HG03558 (cell line): ENCODE data around the gene INPP1.
"Not testable (repeated sequence)": the region's sequence is repeated elsewhere in the genome, so short reads cannot be mapped to it uniquely, and the experiment has no call there.

Experiments
- ATAC-seq: cut with Tn5 transposase; IDR thresholded peaks from one replicate; pipeline ENCODE4 v1.9.1; 2021; ENCODE audit warnings: moderate number of reproducible peaks; ENCODE audit not compliant: unreplicated experiment; ENCODE audit errors: extremely low read depth

INPP1 gene

GRCh38 chr2:190328573-190329147, 14.7 kb upstream of the INPP1 start:
- no peak for ATAC-seq

GRCh38 chr2:190333395-190333794, 10.0 kb upstream of the INPP1 start:
- no peak for ATAC-seq

GRCh38 chr2:190333928-190334327, 9.5 kb upstream of the INPP1 start:
- ATAC-seq: no peak

GRCh38 chr2:190334479-190335224, 8.7 kb upstream of the INPP1 start:
- ATAC-seq: no peak

- no peak for ATAC-seq
These were observed 8.2 kb upstream of the INPP1 start for GRCh38 chr2:190335225-190335559.

DNA sequence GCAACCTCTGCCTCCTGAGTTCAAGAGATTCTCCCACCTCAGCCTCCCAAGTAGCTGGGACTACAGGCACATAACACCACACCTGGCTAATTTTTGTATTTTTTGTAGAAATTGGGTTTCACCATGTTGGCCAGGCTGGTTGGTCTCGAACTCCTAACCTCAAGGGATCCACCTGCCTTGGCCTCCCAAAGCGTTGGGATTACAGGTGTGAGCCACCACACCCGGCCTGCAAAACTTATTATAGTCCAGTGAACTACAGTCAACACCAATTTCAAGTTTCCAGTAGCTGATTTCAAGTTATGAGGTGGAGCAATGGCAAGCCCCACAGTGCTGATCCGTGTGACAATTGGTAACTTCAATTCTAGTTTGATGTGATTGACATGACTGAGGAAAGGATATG, 7.8 kb upstream of the INPP1 start:
- not testable (repeated sequence) for ATAC-seq

DNA sequence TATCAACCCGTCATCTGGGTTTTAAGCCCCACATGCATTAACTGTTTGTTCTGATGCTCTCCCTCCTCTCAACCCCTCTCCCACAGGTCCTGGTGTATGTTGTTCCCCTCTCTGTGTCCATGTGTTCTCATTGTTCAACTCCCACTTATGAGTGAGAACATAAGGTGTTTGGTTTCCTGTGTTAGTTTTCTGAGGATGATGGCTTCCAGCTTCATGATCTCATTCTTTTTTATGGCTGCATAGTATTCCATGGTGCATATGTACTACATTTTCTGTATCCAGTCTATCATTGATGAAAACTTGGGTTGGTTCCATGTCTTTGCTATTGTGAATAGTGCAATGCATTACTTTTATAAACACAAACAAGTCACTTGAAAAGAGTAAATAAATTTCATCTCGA, 7.0 kb upstream of the INPP1 start:
- ATAC-seq: no peak

GRCh38 chr2:190338453-190338852, 4.9 kb upstream of the INPP1 start:
- no peak for ATAC-seq

DNA sequence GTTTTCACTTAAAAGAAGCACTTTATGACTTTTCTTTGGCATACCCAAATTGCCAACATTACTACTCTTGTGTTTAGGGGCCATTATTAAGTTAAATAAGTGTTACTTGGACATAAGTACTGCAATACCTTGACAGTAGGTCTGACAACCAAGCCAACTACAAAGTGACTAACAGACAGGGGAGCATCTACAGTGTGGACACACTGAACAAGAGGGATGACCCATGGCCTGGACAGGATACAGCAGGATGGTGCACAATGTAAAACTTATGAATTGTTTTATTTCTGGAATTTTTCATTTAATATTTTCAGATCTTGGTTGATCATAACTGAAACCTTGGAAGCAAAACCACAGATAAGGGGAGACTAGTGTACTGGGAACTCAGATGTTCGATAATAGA, 4.0 kb upstream of the INPP1 start:
- no peak for ATAC-seq

DNA sequence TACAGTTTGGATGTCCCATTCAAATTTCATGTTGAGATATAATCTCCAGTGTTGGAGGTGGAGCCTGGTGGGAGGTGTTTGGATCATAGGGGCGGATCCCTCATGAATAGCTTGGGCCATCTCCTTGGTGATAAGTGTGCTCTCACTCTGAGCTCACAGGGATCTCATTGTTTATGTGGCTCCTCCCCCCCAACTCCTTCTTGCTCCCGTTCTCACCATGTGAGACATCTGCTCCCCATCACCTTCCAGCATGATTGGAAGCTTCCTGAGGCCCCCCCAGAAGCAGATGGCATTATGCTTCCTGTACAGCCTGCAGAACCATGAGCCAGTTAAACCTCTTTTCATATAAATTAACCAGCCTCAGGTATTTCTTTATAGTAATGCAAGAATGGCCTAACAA, 3.0 kb upstream of the INPP1 start:
- ATAC-seq: no peak

GRCh38 chr2:190342611-190343010, 778 bp upstream of the INPP1 start:
- ATAC-seq: no peak

GRCh38 chr2:190343089-190343535, 277 bp upstream of the INPP1 start:
- ATAC-seq: no peak

- peak; percentile 59 for ATAC-seq
These were observed 963 bp downstream of the INPP1 start for GRCh38 chr2:190344276-190344827.

DNA sequence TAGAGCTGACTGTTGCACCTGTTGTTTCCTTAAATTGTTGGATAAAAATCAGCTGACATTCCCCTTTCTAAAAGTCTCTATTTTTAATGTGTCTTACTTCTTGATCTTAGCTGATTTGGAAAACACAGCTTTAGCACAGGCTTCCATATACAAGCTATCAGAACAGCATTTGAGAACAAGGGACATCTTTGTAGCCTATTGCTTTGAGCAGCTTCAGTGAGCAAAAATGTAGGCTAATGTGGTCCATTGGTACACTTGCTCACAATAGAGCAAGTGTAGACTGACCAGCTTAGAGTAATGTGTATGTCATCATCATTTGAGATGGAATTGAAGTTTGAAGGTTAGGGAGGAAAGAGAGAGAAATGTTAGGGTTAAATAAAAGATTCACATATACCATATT, 7.0 kb downstream of the INPP1 start:
- no peak for ATAC-seq

GRCh38 chr2:190351955-190352354, 8.6 kb downstream of the INPP1 start:
- no peak for ATAC-seq

DNA sequence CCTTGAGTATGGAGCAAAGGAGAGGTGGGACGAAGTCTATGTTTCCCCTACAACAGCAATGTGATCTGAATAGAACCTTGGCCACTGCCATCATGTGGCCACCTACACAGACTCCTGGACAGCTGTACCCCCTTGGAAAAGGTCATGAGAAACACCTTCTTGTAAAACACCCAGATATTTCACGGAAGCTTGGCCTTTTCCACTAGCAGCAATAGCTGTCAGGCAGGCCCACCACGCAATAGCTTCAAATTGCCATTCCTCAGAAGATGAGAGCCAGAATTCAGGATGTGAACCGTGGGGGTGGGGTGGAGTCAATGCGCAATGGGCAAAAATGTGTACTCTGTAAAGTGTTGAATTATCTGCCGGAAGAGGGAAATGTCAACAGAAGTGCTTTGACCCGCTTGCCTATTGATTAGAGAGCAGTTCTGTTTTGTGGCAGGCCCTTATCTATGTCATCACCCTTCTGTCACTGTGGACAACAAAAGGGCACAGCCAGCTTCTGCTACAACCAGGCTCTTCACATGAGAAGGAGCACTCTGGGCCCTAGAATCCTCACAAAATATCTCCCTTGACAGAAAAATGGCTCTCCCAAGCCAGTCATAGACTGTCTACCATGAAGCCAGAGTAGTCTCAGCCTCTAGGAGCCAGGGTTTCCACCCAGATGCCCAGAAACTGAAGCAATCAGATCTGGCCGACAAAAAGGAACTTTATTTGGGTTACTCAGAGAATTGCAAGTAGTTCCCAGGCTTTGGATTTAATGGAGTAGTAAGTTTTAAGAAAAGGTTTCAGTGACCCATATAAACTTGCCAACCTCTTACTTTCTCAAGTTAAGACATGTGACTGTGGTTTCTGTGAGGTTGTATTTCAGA, 9.5 kb downstream of the INPP1 start:
- no peak for ATAC-seq

- ATAC-seq: no peak
These were observed 10.1 kb downstream of the INPP1 start for GRCh38 chr2:190353537-190353899.

DNA sequence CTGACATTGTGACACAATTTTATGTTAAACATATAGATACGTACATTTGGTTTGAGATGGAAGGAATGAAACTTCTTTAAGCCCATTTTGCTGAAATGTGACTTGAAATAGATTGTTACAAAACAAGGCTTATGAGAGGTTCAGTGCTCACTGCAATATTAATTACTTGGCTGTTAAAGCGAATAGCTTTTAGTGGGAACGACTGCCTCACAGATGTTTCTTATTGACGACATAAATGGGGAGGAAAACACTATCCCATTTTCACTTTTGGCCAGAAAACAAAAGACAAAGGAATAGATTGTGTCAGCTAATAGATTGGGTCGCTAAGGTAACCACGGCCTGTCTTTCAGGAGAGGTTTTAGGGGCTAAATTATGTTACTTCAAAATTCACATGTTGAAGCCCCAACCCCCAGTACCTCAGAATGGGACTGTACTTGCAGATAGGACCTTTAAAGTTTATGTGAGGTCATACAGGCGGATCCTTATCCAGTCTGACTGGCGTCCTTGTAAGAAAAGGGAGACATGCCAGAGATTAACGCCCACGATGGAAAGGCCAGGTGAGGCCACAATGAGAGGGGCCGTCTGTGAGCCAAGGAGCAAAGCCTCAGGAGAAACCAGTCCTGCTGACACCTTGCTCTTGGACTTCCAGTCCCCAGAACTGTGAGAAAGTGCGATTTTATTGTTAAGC, 10.8 kb downstream of the INPP1 start:
- ATAC-seq: no peak

- no peak for ATAC-seq
These were observed 12.7 kb downstream of the INPP1 start for GRCh38 chr2:190355968-190356644.

DNA sequence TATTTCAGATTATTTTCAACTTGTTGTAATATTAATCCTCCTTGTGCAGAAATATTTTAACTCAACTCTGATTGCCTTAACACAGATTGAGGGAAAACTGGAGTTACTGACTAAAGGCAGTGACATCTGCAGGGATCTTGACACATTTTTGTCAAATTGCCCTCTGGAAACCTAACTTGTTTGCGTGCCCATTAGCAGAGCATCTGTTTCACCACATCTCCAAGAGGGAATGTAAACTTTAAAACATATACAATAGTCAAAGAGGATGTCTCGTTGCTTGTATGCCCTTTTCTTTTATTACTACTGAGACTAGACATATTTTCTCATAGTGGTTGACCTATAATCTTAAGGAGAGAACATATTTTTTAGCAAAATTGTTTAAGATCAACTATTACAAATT, 14.2 kb downstream of the INPP1 start:
- ATAC-seq: no peak
